HG03457 (cell line): ENCODE results near the gene DDC.
"Not testable (repeated sequence)": the region's sequence is repeated elsewhere in the genome, so short reads cannot be mapped to it uniquely, and the experiment has no call there.

ENCODE experiments used
- ATAC-seq: cut with Tn5 transposase; IDR thresholded peaks from one replicate; pipeline ENCODE4 v1.9.1; 2021; ENCODE audit warnings: moderate number of reproducible peaks; ENCODE audit not compliant: unreplicated experiment

DDC gene

GRCh38 chr7:50589364-50589763 is 24.2 kb upstream of the DDC start:
- no peak for ATAC-seq

GRCh38 chr7:50588937-50589336 is 23.7 kb upstream of the DDC start:
- ATAC-seq, result no peak

- ATAC-seq, result no peak
These were observed 22.5 kb upstream of the DDC start for GRCh38 chr7:50587737-50588136.

GRCh38 chr7:50584793-50585408 is 19.7 kb upstream of the DDC start:
- ATAC-seq, result no peak

GRCh38 chr7:50584386-50584785 is 19.2 kb upstream of the DDC start:
- ATAC-seq, result no peak

GRCh38 chr7:50583295-50583694 is 18.1 kb upstream of the DDC start:
- not testable (repeated sequence) for ATAC-seq

GRCh38 chr7:50582271-50582670 is 17.1 kb upstream of the DDC start:
- not testable (repeated sequence) for ATAC-seq

- not testable (repeated sequence) for ATAC-seq
These were observed 15.5 kb upstream of the DDC start for GRCh38 chr7:50580666-50581065.

- no peak for ATAC-seq
These were observed 14.9 kb upstream of the DDC start for GRCh38 chr7:50580057-50580456.

- not testable (repeated sequence) for ATAC-seq
These were observed 12.9 kb upstream of the DDC start for GRCh38 chr7:50578105-50578504.

- ATAC-seq, result no peak
These were observed 12.4 kb upstream of the DDC start for GRCh38 chr7:50577569-50577968.

- not testable (repeated sequence) for ATAC-seq
These were observed 11.2 kb upstream of the DDC start for GRCh38 chr7:50576388-50576787.

- no peak for ATAC-seq
These were observed 2.6 kb upstream of the DDC start for GRCh38 chr7:50567715-50568261.

GRCh38 chr7:50565977-50566376 is 772 bp upstream of the DDC start:
- no peak for ATAC-seq

- ATAC-seq, result no peak
These were observed 333 bp upstream of the DDC start for GRCh38 chr7:50565559-50565916.

GRCh38 chr7:50564171-50564570 is 1.0 kb downstream of the DDC start:
- no peak for ATAC-seq

- ATAC-seq, result no peak
These were observed 3.1 kb downstream of the DDC start for GRCh38 chr7:50562136-50562535.

- ATAC-seq, result no peak
These were observed 4.3 kb downstream of the DDC start for GRCh38 chr7:50560865-50561351.

GRCh38 chr7:50559881-50560280 is 5.3 kb downstream of the DDC start:
- no peak for ATAC-seq

GRCh38 chr7:50558294-50559053 is 6.7 kb downstream of the DDC start:
- no peak for ATAC-seq

GRCh38 chr7:50557099-50557498 is 8.1 kb downstream of the DDC start:
- no peak for ATAC-seq
